ENCODE measurements around the gene KLHL22.
"Not testable (repeated sequence)": the region's sequence is repeated elsewhere in the genome, so short reads cannot be mapped to it uniquely, and the experiment has no call there.

KLHL22 gene

DNA sequence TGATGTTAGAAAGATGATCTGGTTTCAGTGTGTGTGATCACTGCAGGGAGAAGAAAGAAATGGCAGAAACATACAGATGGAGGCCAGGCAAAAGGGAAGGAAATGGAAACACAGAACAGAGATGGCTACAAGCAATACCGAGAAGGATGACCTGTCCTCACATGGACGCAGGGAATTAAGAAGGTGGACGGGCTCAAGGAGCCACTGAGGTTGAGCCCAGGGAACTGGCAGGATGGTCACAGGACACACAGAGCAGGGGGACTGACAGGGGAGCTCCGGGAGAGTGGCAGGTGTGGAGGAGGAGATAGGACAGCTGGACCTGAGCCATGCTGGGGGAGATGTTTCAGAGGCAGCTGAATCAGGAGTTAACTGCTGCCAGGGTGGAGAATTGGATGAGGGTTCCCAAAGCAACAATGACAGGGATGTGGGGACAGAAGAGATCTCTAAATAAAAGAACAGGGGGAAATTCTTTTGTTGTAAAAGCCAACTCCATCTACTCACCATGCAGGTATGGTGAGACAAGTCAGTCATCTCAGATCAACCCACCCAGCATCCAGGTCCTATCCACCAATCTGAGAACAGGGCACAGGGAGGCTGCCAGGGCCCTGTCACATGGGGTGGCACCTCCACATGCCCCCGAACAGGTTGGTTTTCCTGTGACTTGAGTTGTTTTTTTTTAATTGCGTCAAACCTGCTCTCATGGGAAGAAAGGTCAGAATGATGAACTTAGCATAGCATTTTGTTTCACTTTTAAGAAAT, 26.3 kb downstream of the KLHL22 start:
- DNase-seq (ENCODE audit: low spot score) = no peak

DNA sequence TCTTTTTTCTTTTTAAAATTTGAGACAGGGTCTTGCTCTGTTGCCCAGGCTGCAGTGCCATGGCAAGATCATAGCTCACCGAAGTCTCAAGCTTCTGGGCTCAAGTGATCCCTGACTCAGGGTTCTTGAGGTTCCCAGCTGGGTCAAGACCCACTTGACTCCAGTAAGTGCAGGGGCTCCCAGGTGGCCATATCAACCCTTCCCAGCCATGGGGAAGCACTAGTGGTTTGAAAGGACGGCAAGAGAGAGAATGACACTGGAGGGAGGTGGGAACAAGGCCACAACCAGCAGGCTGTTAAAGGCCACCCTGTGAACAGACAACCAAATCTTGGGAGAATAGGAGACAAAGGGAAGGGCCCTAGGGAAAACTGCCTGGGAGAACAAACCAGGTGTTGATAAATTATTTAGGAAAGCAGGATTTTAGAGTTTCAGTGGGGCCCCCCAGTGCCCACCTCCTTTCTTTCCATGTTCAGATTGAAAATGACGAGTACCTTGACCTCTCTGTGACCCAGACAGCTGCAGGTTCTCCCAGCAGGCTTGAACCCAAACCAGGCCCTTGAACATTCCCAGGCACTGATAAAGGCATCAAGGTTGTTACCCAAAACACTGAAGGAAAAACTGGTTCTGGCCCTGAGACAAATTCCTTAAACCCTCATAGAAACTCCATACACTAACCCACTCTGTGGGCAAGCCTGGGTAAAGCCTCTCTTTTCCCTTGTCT, 28.8 kb downstream of the KLHL22 start:
- no peak for DNase-seq (ENCODE audit: low spot score)

DNA sequence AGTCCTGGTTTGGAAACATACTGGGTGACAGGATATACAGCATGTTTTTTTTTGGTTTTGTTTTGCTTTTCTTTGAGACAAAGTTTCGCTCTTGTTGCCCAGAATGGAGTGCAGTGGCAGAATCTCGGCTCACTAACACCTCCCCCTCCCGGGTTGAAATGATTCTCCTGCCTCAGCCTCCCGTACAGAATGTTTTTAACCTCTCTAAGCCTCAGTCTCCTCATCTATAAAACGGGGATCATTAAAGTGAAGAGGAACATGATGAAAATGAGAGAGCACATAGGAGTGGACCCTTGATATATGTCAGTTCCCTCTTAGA, 29.9 kb downstream of the KLHL22 start:
- no peak for DNase-seq (ENCODE audit: low spot score)

- DNase-seq (ENCODE audit: low spot score) = no peak
Measured at GRCh38 chr22:20464912-20465758, 30.5 kb downstream of the KLHL22 start.

- no peak for DNase-seq (ENCODE audit: low spot score)
Measured at GRCh38 chr22:20464096-20464614, 31.4 kb downstream of the KLHL22 start.

DNA sequence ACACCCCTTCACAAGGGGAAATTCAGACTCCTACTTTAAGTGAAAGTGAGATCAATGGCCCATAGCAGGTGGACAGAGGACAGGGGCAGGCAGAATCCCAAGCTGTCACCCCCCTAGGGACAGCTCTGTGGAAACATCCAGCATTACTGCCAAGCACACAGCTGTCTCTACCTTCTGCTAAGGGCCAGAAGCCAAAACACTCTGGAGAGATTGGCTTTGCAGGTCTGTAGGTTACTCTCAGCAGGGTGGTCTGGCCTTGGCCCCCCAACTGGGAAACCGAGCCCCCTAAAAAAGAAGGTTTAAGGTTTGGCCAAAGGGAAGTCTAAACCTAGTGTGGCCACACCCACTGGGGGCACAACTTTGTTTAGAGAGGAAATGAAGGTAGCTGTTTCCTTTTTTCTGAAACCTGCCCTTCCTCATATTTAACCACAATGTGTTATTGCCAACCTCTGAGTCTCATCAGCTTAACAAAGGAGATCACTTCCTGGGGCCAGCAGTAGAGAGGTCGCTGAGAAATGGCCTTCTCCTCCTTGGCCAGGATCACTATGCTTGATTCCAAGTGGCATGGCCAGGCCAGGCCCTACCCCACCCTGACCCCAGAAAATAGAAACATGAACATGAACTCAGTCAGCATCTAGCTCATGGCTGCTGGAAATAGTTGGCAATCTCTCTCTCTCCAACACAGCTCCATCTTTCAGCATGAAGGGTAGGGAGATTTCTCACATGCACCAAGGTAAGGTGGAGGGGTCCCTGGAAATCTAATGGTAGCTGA, 32.1 kb downstream of the KLHL22 start:
- no peak for DNase-seq (ENCODE audit: low spot score)

DNA sequence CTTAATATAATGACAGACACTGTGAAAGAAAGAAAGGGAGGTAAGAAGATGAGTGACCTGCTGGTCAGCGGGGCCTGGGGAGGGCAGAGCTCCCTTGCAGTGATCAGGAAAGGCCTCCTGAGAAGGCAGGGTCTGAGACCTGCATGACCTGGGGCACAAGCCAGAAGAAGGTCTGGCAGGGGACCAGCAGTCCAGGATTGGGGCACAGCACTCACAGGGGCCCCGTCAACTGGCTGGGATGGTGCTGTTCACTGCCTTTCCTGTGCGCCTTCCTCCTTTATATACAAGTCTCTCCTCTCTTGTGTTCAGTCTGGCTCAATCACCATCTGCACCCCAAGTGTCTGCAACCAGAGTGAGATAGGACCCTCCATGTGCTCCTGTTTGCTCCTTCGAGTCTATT, 35.7 kb downstream of the KLHL22 start:
- DNase-seq (ENCODE audit: low spot score) = no peak

GRCh38 chr22:20459152-20459542, 36.4 kb downstream of the KLHL22 start:
- DNase-seq (ENCODE audit: low spot score) = no peak

- DNase-seq (ENCODE audit: low spot score) = no peak
Measured at GRCh38 chr22:20458530-20459151, 37.0 kb downstream of the KLHL22 start.

- DNase-seq (ENCODE audit: low spot score) = no peak
Measured at GRCh38 chr22:20457506-20458240, 37.9 kb downstream of the KLHL22 start.

DNA sequence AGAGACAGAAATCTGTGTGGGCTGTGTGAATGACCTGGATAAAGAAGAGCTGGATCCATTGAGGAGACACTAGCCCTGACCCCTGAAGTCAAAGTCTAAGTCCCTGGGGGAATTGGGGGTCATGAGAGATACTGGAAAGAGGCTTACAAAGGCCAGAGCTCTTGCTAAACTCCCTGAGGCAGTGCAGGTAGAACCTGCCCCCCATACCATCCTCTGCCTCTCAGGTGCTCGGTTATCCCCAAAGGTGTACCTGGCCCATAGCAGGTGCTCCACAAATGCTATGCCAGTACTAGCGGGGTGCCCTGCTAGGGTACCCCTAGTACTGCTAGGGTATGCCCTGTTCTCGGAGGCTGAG, 38.9 kb downstream of the KLHL22 start:
- no peak for DNase-seq (ENCODE audit: low spot score)

DNA sequence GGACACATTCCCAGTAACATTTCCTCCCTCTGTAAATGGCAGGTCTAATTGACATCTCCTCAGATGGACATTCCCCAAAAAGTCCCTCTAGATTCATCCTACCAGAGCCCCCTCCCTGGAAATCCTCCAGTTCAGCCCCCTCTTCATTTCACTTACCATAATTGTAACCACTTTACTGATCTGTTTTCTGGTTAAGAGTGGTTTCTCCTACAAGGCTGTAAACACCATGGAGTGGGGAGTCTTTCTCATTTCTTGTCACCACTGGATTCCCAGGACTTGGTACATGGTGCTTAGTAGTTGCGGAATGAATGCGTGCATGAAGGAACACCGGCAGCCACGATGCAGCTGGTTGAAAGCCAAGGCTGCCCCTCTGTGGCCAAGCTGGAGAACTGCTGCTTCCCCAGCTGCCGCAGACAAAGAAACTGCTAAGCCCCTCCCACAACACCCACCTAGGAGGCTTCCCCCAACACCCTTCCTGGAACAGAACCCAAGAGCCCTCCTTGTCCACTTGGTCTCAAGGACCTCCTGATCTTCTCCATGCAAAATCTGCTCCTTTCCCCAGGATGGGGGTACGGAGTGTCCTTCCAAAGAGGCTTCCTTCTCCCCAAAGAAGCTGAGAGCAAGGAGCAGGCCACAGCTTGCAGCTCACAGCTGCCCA, 39.4 kb downstream of the KLHL22 start:
- peak; percentile 76 for DNase-seq (ENCODE audit: low spot score)

GRCh38 chr22:20455709-20456063, 39.9 kb downstream of the KLHL22 start:
- no peak for DNase-seq (ENCODE audit: low spot score)

DNA sequence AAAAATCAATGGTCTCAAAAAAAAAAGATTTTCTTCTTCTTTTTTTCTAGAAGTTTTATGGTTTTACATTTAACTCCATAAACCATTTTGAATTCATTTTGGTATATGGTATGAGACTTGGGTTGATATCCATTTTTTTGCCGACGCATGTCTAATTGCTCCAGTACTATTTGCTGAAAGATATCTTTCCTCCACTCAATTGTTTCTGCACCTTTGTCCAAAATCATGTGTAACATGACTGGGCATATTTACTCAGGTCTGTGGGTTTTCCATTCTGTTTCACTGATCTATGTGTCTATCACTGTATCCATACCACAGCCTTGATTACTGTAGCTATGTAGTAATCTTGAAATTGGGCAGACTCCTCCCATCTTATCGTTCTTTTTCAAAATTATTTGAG, 42.4 kb downstream of the KLHL22 start:
- no peak for DNase-seq (ENCODE audit: low spot score)

GRCh38 chr22:20451920-20452319, 43.7 kb downstream of the KLHL22 start:
- no peak for DNase-seq (ENCODE audit: low spot score)

DNA sequence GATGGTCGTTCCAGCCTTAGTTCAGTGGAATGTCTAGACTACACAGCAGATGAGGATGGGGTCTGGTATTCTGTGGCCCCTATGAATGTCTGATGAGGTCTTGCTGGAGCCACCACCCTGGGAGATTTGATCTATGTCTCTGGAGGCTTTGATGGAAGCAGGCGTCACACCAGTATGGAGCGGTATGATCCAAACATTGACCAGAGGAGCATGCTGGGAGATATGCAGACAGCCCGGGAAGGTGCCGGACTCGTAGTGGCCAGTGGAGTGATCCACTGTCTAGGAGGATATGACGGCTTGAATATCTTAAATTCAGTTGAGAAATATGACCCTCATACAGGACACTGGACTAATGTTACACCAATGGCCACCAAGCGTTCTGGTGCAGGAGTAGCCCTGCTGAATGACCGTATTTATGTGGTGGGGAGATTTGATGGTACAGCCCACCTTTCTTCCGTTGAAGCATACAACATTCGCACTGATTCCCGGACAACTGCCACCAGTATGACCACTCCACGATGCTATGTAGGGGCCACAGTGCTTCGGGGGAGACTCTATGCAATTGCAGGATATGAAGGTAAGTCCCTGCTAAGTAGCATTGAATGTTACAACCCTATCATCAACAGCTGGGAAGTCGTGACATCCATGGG, 44.3 kb downstream of the KLHL22 start:
- DNase-seq (ENCODE audit: low spot score) = not testable (repeated sequence)

- DNase-seq (ENCODE audit: low spot score) = no peak
Measured at GRCh38 chr22:20450551-20450906, 45.1 kb downstream of the KLHL22 start.

GRCh38 chr22:20449819-20450550, 45.6 kb downstream of the KLHL22 start:
- DNase-seq (ENCODE audit: low spot score) = no peak

GRCh38 chr22:20448630-20449029, 47.0 kb downstream of the KLHL22 start:
- no peak for DNase-seq (ENCODE audit: low spot score)
